Activated naive CD8-positive, alpha-beta T cell treated with anti-CD3 and anti-CD28 coated beads, Interleukin-2, amount 50 U/mL, for 16 hours (primary cell): Measurements from ENCODE around the gene LIME1.

Experiments used
- DNase-seq: peaks from one replicate; pipeline ENCODE4 v3.0.0-alpha.2; 2020; ENCODE audit warnings: low read depth, low spot score

The LIME1 gene

DNA sequence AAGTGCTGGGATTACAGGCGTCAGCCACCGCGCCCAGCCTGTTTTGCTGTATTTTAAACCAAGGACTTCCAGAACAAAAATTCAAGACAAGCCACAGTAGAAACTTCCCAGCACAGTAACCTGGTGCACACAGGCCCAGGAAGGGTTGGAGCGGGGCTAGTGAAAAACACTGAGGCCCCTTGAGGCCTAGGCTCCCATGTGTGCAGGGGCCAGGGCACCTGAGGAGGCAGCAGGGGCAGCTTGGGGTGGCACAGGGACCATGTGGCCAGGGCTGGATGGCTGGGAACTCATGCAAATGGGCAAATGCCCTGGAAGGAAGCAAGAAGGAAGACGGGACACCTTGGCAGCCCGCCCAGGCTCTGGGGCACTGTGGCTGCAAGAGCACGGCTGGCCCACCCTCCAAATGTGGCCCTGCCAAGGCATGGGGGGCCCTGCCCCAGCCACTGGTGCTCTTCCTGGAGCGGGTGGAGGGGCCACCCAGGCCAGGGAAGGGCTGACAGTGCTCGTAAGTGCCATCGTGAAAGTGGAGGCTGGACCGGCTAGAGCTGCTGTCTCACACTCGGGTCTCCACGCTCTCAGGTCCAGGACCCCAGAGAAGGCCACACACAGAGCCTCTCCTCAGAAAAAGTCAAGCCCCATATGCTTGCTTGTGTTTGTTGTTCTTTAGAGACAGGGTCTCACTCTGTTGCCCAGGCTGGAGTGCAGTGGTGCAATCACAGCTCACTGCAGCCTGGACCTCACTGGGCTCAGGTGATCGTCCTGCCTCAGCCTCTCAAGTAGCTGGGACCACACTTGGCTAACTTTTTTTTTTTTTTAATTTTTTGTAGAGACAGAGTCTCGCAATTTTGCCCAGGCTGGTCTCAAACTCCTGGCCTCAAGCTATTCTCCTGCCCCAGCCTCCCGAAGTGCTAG, 13.4 kb downstream of the LIME1 start:
- no peak for DNase-seq

DNA sequence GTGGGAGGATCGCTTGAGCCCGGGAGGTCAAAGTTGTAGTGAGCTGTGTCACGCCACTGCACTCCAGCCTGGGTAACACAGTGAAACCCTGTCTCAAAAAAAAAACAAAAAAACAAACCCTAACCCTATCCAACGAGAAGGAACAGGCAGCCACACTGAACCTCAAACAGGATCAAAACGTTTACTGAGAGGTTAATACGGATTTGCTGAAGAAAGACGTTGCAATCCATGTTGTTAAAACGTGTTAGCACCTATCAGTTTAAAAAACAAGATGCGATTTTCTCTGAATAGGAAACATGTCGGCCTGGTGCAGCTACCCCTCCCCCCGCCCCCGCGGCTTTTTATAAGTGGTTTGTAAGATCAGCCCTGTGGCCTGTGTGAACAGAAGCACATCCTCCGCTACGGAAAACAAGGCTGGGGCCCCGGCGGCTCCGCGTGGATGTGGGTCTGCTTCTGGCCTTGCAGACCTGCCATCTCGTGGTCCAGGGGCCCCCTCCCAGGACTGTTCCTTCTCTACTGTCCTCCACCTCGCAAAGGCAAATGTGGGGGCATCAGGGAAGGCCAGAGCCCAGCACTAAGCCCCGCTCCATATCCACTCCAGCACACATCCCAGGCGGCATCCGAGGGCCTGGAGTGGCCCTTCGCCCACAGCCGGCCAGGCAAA, 14.5 kb downstream of the LIME1 start:
- DNase-seq, result no peak

DNA sequence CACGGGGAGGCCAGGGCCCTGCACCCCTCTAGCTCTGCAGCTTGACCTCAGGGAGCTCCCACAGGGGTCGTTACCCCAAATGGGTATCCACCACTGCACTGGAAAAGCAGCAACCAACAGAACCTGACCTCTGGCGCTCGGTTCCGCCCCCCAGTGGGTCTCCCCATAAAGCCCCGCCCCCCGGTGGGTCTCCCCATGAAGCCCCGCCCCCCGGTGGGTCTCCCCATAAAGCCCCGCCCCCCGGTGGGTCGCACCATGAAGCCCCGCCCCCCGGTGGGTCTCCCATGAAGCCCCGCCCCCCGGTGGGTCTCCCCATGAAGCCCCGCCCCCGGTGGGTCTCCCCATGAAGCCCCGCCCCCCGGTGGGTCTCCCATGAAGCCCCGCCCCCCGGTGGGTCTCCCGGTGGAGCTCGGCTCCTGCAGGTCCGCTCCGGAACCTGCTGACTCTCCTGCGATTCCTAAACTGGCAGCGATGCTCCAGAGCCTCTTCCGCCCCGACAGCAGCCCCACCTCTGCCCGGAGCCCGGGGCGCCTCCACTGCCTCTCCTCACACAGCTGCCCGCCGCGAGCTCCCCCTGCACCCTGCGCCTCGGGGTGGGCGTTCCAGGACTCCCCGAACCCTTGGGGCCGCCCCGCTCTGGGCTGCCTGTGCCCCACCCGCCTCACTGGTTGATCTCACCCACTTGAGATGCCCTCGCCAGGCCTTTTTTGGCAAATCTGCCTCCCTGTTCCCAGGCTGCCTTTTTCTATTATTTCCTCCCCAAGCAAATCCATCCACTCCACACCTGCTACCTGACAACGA, 15.2 kb downstream of the LIME1 start:
- no peak for DNase-seq

DNA sequence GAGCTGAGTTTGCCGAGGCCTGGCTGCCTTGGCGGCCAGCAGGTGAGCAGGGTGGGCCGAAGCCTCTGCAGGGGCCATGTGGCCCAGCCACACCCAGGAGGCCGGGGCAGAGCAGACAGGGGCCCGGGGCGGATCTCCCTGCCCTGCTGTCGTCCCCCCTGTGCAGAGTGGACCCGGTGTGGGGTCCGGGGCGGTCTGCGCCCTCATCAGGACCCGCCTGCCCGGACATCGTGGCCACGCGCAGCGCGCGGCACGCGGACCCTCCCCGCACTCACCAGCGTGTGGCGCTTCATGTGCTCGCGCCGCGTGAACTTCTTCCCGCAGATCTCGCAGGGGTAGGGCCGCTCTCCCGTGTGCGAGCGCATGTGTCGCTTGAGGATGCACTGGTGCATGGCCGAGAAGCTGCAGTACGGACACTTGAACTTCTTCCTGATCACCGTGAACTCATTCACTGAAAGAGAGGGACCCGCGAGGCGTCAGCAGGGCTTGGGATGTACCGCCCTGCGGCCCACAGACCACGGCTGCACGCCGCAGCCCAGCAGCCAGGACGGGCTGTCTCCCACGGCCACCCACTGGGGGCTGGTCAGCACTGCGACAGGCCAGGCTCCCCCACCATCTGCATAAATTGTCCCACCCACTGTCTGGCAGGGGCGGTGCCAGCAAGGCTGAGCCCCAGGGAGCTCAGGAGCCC, 16.1 kb downstream of the LIME1 start:
- no peak for DNase-seq

DNA sequence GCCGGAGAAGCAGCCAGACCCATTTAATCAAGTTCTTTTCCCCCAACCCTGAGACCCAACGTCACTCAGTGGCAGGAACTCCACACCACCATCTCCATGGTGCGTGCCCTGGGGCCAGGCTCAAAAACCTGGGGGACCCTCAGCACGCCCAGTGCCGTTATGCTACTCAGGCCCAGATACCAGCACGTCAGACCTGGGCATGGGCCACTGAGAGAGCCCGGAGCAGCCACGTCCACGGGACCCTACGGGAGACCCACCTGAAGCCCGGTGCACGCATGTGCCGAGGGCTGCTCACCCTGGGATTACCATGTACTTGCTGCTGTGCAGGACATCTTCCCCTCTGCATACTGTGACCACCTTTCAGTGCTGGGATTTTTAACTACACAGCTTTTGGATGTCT, 16.9 kb downstream of the LIME1 start:
- DNase-seq, result no peak

DNA sequence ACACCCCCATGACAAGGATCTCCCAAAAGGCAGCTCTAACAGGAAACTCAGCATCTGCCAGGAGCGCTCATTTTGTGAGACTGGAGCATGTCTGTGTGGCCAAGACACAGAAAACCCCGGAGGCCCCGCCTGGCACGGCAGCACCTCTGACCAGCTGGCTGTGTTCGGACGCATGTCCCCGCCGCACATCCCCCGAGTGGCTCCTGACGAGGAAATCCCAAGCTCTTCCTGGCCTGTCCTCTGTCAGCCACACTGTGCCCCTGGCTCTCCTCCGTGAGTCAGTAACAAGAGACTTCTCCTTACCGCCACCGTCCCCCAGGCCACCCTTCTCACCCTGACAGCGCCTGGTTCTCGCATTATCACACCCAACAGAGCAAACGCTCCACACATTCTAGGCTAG, 17.5 kb downstream of the LIME1 start:
- DNase-seq, result no peak

DNA sequence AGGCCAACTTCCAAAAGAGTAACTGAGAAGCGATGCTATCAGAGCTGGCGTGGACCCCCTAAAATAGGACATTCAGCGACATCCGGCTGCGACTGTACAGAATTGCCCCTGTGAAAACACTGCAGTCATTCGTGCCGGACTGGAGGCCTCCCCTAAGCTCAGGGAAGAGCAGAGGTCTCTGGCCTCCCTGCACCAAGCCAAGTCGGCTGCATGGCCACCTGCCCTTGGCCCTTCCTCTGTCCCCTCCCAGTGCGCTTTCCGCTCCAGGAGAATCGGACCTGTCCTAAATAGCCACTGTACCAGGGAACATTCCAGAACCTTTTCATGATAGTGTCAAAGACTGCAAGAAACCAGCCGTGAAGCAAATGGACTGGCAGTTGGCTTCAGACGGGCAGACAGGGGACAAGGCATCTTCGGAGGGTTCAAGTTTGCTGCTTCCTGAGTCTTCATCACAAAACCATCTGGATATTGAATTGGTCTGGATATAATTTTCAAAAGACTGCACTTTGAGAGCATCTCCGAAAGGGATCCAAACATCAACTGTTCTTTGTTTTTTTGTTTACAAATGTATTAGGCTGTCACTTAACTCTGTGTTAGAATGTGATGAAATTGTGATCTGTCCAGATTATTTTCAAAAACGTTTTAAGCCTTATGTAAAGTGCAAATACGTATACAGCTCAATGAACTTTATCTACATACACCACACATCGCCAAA, 19.6 kb downstream of the LIME1 start:
- DNase-seq, result no peak

DNA sequence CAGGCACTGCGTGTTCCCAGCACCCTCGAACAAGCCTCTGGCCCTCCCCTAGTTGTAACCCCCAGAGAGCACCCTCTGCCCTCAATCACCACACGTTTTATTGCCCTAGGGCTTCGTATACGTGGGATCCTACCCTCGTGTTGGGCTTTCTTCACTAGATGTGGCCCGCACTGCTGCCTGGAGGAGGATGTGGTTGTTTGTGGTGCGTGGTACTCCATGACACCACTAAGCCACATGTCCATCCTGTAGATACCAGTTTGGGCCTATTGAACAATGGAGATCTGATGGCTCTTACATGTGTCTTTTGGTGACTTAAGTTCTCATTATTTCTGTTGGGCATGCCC, 20.2 kb downstream of the LIME1 start:
- no peak for DNase-seq

DNA sequence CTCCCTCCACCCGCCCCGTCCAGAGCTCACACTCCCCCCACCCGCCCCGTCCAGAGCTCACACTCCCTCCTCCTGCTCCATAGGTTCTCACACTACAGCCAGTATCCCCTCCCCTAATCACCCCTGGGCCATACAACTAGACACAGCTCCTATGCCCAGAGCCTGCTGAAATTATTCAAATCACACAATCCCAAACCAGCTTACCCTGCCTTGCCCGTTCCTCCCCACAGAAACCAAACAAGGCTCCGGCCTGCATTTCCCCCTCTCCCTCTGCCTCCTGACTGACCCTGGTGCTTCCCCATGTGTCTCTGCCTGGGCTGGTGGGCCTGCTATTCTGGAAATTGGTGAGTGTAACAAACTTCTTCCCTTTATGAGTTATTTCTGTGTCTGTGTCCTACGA, 21.7 kb downstream of the LIME1 start:
- no peak for DNase-seq

DNA sequence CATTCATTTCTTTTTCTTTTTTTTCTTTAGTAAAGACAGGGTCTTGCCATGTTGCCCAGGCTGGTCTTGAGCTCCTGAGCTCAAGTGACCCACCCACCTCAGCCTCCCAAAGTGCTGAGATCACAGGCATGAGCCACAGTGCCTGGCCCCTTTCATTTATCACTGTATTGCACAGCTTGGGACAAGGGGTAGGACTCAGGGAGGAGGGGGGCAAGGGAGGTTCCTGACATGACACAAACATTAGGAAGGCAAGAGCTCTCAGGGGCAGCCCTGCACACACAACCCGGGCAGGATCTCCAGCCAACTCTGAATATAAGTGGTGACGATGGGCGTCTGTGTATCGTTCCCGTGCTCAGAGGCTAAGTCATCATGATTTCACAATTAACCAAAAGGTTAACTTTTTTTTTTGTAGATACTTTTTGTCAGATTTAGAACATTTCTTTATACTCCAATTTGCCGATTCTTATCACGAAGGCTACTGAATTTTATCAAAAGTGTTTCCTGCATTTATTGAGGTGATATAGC, 23.0 kb downstream of the LIME1 start:
- DNase-seq, result no peak

DNA sequence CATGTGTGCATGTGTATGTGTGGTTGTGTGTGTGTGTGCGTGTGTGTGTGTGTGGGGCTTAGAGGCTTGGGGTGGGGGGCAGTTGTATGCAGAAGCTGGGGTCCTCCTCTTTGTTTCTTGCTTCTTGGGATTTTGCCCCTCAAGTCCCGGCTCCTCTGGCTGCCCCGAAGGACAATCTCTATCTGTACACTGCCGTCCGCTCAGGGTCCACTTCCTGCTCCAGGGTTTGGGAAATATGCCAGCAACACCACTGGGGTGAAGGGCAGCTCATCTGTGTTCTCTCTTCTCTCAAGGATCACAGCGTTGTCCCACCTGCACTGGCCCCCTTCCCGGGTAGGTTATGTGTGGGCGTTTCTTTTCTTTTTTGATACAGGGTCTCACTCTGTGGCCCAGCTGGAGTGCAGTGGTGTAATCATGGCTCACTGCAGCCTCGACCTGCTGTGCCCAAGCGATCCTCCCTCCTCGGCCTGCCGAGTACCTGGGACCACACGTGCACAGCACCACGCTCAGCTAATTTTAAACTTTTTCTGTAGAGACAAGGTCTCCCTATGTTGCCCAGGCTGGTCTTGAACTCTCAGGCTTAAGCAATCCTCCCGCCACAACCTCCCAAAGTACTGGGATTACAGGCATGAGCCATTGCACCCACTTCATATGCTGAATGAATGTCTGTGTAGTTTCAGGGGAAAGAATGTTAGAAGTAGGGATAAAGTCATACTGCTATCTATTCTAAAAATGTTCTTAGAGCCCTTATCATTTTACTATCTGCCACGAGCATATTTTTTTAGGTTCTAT, 28.8 kb downstream of the LIME1 start:
- DNase-seq, result no peak

DNA sequence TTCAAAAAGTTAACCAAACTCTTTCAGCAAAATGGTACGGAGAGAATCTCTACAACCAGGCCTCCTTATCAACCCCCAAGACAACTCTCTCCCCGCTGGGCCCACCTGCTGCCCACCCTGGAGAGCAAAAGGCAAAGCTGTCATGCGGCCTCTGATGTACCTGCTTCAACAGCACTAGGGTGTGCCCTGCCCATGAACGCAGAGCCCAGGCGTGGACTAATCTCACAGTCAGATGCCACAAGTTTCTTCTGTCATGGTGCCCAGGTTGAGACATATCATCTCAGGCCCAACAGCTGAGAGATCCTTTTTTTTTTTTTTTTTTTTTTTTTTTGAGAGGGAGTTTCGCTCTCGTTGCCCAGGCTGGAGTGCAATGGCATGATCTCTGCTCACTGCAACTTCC, 29.4 kb downstream of the LIME1 start:
- no peak for DNase-seq

DNA sequence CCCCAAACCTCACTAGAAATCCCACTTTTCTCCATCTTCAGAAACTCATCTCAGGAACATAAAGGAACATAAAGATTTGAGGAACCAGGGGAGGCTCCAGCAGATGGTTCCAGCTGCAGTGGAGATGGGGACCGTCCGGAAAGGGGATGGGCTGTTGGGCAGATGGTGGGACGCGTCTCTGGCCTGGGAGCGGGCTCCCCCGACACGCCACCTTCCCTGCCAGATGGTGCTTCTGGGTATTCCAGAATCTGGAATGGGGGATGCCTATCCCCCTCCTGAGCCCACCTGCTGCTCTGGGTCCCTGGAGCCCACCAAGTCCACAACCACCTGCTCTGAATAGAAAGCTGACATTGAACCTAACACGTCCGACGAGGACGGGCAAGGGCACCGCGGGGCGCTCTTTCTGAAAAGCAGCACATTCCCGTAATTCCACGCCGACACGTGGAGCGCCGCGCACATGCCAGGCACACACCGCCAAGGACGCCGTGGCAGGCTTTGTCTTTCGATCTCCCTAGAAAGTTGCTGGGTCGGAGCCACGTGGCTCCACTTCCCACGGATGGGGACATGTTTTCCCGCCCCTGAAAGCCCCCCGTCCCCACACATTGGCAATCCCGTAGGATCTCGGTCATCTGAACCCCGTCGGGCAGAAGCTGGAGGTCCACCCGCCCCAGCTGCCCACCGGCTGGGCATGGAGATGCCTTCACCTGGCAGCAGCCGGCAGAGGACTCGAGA, 30.4 kb downstream of the LIME1 start:
- DNase-seq, result no peak

DNA sequence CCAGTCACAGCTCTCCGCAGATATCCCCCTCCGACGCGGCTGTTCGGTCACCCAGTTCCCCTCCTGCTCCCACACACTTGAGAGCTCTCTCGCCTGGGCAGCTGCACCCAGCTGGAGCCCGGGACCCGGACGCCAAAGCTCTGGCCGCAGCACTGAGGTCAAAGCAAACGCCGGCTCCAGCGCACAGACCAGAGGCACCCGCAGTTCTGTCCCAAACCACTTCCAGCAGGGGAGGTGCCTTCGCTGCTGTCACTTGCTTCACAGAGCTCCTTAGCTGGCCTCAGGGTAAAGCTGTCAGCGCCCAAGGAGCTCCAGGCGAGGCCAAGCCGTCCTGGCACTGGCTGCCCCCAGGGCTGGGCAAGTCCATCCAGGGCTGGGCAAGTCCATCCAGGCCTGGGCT, 31.0 kb downstream of the LIME1 start:
- DNase-seq, result no peak

DNA sequence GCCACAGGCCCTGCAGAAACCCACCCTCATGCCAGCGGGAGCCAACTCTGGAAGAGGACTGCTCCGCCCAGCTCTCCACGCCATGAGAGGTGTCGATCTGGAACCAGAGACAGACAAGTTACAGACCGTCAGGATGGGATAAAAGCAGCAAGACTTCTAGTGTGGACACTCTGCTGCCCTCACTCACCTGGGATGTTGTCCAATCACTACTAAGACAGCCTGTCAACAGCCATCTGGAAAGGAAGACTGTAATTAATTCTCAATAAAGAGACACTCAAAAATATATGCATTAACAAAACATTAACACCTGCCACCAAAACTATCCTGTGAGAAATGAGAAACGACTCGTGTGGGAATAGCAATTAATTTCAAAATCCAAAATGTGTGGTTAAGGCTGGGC, 31.4 kb downstream of the LIME1 start:
- no peak for DNase-seq

DNA sequence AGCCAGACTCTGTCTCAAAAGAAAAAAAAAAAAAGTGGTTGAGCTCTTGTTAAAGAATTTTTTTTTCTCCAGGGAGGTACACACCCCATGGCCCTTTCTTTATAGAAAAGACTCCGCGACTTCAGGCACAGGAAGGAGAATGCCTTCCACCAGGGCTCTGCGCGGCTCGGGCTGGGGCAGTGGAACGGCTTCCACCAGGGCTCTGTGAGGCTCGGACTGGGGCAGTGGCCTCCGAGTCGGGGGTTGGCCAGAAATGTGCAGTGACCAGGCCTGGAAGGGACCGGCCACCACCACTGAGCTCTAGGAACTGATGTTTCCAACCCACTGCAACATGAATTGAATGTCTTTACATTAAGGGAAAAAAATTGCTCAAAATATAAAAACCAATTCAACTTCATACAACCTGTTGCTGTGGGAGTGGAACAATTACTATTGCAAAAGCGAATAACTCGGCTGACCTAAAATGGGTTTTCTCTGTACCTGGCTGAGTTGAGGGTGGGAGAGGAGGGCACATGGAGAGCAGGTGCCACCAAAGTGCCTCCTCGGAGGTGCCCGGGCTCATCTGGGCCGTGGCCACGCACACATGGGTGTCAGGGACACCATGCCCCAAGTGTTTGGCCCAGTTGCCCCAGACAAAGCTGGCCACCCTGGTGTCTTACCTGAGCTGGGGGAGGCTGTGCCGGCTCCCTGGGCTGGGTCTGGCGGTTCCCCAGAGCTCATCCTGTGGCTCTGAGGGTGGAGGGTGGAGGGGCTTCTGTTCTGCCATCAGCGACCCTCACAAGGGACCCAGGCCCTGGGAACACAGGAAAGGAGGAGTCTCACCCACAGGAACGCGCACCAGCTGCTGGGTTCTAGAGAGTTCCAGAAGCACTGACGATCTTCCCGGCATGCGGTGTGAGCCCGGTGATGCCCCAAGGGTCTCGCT, 32.4 kb downstream of the LIME1 start:
- DNase-seq, result no peak

DNA sequence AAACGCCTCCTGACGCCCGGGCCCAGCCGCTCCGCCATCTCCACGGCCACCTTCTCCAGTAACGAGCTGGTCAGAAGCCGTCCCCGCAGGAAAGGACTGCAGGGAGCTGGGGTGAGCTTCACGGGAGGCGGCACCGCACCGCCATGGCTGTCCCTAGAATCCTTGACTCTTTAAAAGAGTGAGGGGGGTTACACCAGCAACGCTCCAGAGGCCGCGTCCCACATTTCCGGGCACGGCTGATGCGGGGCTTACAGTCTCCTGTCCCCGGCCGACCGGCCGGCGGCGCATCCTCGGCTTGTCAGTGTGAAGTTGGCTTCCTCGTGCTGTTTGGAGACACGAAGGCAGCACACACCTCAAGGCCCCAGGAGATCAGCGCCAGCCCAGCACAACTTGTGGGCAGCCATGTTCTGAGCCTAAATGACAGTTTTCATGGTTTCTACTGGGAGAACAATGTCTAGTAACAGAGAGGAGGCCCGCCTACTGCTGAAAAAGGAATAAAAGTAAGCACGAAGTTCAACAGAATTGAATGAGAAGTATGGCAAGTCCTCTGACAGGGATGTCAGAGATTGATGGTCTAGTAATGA, 33.5 kb downstream of the LIME1 start:
- no peak for DNase-seq
